IPS-NIHi7 (cell line): ENCODE data around the gene AP1S1.
"Not testable (repeated sequence)": the region's sequence is repeated elsewhere in the genome, so short reads cannot be mapped to it uniquely, and the experiment has no call there.

Source experiments
- DNase-seq: peaks from one replicate; pipeline ENCODE4 v3.0.0; 2012; ENCODE audit warnings: mixed read lengths; ENCODE audit errors: extremely low spot score

AP1S1 gene

DNA sequence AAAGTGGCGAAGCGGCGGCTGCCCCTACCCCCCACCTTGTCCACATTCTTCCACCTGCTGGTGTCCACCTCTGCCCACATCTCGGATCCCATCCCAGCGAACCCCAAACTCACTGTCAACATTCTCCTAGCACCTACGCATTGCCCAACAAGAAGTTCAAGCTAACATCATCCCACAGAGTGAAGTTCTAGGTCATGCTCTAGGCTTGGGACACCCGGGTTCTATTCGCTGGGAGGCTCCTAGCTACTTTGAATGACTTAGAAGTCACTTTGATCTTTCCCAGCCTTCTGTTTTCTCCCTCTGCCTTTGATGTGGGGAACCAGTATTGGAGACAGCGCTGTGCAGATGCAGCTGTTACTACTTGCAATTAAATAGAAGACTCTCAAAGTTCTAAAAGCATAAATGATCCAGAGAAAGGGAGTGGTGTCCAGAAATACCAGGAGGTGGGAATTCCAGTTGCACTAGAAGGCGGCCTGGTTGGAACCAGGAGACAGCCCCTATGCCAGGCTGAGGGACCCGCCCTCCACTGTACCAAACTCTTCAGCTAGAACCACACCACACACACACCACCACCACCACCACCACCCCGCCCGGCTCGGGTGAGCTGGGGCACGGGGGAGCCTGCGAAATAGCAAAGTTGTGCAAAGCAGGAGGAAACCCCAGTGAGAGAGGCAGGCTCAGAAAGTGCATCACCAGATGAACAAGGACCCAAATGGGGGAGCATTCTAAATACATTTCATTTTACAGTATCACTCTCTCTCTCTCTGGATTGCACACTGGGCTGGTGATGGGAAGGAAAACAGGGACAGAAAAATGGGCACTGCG, 16.6 kb downstream of the AP1S1 start:
- DNase-seq, result no peak

DNA sequence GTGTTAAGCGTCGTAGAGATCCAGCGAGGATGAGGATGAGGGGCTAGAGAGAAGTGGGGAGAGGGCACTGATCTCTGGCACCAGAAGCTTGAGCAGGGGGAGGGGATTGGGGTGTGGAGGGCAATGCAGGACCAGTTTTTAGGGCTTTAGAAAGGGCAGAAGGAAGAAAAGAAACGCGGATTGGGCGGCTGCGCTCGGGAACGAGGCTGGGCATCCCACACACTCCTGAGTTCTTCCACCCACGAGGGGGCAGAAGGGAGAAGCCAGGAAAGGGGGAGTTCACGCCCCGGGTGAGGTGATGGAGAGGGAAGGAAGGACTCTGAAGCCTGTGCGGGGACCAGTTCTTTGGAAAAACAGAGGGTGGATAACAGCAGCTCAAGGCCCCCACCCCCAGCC, 17.2 kb downstream of the AP1S1 start:
- no peak for DNase-seq

DNA sequence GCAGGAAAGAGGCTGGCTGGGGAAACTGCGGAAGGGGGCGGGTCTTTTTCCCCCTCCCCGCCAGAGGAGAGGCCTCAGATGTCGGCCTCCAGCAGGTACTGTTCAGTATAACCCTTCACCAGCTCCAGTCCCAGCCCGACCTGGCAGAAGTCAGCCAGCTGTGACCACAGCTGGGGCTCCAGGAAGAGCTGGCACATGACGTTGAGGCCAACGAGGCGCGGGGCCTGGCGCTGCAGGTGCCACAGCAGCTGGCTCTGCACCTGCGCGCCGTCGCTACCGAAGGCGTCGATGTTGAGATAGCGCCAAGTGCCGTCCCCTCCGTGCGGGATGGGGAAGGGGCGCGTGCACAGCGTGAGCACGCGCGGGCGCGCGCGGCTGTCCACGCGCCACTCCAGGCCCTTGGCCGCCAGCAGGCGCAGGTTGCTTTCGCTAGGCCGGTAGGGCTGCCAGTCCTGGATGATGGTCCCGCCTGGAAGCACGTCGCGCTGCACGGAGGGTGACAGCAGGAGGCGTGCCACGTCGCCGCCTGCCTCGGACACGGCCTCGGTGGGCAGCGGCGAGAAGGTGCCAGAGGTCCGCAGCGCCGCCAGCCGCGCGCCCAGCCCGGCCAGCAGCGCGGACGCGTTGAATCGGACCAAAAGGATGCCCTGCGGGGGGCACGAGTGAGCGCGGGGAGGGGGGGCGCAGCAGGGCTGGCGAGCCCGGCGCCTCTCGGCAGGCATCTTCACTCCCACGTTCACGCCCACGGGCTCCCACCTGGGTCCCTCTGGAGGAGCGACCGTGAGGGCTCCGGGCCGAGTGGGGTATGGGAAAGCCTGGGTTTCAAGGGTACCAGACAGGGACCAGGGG, 18.0 kb downstream of the AP1S1 start:
- DNase-seq, result no peak

DNA sequence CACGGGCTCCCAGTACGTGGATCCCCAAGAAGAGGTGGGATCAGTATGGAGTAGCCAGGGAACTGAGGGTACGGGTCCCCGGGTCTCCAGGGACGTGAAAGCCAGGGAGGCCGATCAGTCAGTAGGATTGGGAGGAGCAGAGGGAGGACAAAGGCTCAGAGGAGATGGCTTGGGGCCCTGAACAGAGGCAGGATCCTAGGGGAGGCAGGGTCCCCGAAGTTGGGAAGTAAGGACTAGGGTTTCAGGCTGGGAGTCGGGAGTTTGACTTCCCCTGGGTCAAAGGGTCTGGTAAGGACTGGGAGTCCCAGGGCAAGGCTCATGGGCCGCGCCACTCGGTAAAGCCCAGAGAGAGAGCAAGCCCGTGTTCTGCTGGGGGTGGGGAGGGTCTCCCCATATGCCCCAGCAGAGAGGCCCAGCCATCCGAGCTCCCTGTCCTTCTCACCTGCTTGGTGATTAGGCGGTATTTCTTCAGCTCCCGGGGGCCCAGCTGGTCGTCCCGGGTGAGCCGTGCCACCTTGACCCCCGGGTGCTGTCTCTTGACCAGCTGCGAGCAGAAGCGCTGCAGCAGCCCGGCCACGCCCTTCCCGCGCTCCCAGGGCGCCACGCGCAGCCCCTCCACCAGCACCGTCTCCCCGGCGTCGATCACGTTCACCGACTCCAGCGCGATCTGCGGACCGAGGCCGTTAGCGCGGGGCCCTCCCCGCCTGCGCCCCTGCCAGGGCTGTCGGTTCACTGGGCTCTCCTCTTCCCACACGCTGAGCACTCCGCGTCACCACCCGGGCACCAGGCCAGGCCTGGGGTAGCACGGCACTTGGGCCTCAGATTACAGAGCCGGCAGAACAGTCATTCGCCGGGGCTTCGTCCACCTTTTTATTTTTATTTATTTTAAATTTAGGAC, 18.8 kb downstream of the AP1S1 start:
- DNase-seq, result no peak

DNA sequence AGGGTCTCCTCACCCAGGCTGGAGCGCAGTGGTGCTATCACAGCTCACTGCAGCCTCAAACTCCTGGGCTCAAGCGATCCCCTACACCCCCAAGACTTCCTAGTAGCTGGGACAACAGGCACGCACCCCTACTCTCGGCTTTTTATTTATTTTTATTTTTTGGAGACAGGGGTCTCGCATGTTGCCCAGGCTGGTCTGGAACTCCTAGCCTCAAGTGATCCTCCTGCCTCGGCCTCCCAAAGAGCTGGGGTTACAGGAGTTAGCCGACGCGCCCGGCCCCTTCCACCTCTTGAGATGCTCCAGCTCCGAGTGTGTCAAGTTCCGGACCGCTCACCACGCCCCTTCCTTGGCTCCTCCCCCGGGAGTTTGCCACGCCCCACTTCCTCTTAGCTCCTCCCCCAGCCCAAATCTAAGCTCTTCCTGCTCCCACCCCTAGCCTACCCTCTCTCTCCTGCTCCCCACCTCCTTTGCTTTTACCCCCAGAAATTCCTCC, 19.5 kb downstream of the AP1S1 start:
- DNase-seq, result peak; percentile 82

DNA sequence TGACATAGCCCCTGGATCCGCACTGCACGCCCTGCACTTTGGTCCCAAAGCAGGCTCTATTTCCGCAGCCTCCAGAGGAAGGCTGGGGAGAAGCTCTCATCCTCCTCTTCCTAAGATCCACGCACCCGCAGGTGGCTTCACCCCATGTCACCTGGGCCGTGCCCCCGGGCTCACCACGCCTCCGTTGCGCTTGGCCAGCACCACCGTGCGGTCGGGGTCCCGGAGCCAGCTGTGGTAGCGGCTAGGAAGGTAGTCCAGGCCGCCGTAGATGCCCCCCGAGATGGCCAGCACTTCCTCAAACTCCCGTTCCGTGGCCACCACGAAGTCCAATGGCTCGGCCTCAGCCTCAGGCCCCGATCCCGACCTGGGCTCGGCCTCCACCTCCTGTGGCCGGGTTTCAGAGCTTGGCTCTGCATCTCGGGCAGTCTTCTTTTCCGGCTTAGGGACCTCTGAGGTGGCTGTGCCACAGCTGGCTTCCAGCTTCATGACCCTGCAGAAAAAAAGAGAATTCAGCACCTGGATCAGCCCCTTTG, 20.1 kb downstream of the AP1S1 start:
- DNase-seq, result no peak

DNA sequence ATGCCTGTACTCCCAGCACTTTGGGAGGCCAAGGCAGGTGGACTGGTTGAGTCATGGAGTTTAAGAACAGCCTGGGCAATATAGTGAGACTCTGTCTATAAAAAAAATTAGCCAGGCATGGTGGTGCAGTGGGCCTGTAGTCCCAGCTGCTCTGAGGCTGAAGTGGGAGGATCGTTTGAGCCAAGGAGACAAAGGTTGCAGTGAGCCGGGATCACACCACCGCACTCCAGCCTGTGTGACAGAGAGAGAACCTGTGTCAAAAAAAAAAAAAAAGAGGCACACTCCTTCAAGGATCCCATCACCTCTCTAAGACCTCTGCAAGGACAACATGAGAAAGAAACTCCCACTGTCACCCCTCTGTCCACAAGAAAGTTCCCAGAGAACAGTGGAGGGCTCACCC, 21.4 kb downstream of the AP1S1 start:
- no peak for DNase-seq

DNA sequence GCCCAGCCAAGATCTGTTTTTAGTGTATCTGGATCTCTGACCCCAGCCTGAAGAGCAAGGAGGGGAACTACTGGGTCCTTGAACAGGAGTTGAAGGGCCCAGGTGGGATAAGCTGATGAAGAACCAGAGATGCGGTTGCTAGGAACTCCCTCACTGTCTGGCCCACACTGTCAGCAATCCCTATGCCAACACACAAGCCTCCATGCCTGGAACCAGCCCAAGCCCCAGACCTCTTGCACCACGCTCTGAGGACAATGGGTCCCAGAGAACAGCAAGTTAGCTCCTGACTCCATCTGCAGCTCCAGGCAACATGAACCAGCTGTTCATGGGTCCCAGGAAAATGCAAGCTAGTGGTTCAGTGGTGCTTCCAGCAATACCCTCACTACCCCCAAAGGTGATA, 23.4 kb downstream of the AP1S1 start:
- no peak for DNase-seq

DNA sequence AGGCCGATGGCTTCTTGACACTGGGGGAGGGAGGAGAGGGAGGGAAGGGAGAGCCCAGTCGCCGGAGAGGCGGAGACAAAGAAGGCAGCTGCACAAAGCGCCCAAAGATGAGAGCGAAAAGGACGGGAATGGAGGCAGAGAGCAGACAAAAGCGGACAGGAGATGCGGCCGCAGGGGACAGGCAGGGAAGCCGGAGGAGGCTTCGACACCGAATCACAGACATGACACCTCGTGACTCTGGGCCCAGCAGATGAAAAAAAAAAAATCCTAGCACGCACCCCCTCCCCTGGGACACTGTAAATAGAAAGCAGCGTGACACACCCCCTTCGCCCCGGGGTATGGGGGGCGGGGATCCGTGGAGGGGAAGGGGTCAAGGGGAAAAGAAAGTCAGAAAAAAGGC, 24.8 kb downstream of the AP1S1 start:
- no peak for DNase-seq

DNA sequence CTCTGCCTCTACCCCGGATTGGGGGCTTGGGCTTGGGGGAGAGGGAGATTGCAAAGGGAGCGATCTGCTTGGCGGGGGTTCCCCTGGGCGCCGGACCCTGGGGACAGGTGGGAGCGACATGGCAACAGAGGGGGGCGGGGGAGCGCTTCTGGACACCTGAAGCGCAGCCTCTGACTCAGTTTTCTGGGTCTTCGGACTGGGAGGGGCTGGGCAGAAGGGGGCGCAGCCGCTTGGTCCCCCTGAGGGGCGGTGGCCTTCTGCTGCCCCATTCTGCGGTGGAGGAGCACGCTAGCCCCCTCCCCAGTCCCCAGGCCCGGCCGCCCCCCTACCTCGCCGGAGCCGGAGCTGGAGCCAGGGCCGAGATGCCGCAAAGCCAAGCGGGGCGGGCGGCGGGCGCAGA, 25.4 kb downstream of the AP1S1 start:
- no peak for DNase-seq

DNA sequence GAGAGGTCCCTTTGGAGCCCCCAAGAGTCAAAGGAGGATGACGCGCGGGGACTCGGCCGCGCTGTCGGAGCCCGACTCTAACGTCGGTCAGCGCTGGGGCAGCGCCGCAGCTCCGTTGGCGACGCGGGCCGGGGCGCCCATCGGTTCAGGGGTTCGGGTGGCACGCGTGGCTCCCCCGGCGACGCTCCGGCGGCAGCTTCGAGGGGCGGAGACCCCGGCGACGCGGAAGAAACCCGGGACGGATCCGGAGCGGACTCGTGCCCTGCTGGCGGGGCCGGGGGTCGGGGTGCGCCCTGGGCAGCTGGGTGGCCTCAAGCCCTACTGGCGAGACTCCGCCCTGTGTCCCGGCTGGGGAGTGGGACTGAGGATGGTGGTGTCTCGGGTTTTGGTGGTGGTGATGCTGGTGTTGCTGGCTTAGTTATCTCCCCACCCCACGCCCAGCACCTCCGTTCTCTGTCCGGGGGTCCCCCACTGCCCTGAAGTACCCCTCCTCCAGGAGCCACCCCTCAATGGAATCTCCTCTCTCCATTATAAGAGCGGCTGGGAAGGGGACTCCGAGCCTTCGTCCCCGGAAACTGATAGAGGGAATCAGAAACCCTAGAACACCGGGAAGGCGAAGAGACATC, 26.0 kb downstream of the AP1S1 start, which contains the start of gene NAT16:
TSS of gene NAT16 (minus strand) at position 164 of the 626 bp plus-strand sequence. CDS start 5,486 bp downstream, outside the sequence.
- no peak for DNase-seq

DNA sequence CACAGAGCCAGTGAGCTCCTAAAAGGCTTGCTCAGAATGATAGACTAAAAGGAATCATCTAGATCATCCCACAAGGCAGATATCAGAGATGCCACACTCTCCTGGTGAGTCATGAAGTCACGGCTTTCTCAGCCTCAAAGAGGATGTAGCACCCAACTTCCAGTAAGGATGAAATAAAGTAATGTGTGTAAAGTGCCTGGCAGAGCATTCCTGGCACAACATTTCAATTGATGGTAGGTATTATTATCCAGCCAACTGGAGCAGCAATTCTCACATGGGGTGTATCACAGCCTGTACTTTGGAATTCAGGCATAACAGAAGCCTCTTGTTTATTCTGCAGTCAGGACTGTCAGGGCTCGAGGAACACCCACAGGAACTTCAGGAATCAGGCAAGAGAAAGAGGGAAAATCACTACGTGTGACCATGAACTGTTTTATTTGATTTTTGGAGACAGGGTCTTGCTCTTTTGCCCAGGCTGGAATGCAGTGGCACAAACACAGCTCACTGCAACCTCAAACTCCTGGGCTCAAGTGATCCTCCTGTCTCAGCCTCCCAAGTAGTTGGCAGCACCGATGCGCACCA, 31.1 kb downstream of the AP1S1 start:
- no peak for DNase-seq

DNA sequence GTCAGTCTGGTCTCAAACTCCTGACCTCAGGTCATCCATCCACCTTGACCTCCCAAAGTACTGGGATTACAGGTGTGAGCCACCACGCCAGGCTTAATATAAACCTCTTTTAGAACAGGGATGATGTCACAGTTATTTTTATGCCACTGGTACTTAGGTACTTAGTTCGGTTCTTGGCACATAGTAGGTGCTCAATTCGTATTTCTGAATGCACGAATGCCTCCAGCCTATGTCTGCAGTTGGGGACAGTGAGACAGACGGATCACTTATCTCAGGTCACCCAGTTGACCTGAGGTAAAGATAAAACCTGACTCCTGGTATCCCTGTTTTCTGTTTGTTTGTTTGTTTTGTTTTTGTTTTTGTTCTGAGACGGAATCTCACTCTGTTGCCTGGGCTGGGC, 31.9 kb downstream of the AP1S1 start:
- DNase-seq, result no peak

DNA sequence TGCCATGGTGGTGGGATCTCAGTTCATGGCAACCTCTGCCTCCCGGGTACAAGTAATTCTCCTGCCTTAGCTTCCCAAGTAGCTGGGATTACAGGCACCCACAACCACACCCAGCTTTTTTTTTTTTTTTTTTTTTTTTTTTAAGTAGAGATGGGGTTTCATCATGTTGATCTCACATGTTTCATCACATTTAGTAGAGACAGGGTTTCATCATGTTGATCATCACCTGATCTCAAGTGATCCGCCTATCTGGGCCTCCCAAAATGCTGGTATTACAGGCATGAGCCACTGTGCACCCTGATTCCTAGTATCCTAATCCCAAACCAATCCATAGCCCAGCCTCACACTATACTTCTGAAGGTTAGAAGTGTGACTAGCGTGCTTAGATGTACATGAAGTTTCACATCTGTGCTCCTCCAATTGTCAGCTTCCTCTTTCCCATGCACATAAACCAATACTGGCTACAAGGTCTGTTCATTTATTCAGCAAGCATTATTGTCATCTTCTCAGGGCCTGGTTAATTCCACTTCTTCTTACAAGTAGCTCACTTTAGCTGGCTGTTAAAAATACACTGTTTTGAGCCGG, 32.7 kb downstream of the AP1S1 start:
- no peak for DNase-seq

DNA sequence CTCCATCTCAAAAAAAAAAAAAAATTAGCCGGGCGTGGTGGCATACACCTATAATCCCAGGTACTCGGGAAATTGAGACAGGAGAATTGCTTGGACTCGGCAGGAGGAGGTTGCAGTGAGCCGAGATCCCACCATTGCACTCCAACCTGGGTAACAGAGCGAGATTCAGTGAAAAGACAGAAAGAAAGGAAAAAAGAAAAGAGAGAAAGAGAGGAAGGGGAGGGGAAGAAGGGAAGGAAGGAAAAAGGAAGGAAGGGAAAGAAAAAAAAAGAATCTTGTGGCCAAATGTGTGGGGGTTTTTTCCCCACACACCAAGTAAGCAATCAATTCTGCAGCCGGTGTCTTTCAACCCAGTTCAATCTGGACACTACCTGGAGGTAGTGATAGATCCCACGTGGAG, 34.8 kb downstream of the AP1S1 start:
- no peak for DNase-seq

DNA sequence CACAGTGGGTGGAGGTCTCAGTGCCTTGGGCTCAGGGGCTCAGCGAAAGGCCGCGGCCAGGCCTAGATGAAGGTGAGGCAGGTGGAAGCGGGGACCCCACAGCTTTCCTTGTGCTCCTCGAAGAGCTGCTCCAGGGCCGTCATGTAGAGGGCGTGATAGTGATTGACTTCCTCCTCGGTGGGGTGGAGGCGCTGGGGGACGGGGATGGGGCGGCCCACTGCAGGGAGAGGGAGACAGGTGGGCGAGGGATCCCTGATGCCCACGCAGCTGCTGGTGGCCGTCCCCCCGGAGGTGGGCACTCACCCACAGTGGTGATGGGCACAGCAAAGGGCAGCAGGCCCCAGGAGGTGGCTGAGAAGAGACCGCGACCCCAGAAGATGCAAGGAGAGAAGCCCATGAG, 41.6 kb downstream of the AP1S1 start:
- no peak for DNase-seq

DNA sequence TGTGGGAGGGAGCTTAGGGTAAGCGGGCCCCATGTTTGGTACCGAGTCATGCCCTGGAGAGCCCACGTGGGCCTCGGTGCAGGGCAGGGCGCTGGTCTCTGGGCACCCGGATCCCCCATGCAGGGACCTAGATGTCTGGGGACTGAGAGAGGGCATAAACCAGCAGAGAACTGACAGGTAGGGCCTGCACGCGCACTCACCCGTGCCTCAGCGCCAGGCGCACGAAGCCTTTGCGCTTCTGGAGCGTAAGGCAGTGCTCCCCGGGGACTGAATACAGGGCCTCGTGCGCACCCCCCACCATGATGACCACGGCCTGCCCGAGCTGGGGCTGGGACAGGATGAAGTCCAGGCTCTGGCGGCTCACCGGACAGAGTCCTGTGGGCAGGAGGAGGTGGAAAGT, 43.7 kb downstream of the AP1S1 start:
- no peak for DNase-seq

DNA sequence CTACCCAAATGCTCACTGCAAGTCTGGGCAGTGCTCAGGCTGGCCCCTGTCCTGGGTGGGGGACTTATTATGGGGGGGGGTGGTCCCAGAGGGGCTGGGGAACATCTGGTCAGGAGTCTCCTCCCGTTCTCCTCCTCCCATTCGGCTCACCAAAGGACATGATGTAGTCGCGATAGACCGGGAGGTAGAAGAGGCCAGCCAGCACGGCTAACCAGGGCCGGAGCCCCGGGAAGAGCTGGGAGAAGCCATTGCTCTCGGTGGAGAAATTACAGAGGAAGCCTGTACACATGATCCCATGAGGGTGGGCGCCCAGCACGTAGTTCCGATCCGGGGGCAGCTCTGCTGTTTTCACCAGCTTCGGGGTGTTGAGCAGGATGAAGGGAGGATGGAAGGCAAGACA, 44.2 kb downstream of the AP1S1 start:
- DNase-seq, result no peak

DNA sequence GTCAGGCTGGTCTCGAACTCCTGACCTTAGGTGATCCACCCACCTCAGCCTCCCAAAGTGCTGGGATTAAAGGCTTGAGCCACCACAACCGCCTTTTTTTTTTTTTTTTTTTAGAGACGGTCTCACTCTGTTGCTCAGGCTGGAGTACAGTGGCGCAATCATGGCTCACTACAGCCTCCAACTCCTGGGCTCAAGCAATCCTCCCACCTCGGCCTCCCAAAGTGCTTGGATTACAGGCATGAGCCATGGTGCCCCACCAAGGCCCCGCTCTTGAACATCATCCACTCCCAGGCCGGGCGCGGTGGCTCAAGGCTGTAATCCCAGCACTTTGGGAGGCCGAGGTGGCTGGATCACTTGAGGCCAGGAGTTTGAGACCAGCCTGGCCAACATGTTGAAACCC, 45.2 kb downstream of the AP1S1 start:
- not testable (repeated sequence) for DNase-seq

DNA sequence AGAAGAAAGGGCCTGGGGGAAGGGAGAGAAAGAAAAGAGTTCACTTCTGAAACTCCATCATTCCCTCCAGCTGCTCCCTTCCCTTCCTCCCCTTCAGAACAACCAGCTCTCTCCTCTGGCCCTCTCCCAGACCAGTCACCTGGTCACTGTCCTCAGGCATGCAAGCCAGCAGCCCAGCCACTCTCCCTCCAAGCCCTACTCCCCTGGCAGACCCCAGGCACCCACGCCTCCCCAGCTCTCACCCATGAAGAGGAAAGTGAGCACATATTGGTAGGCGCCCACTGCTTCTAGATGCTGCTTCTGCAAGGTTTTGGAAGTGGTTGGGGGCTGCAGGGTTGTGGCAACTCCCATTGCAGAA, 46.2 kb downstream of the AP1S1 start:
- no peak for DNase-seq
